Gastrocnemius medialis (tissue), 4 donors: ENCODE data around the gene MC3R. TPM values are rescaled to one million over a fixed set of nuclear protein-coding genes. Genes with fewer than 3 reads are reported as not detected.

Experiments used
- ATAC-seq, 2 donors: fragments of 150-250 bp; one replicate each; pipeline ENCODE4 v1.9.1; 2016
- DNase-seq, 2 donors: peaks; one replicate each; pipeline ENCODE4 v3.0.0-alpha.2; 2019
- H3K27ac ChIP-seq, 4 donors: fragments of 200-600 bp; sonication (generic); 1 replicate in 1 of 4; 2 replicates in 3 of 4; pipeline ENCODE4 v1.5.1; 2016 to 2018; ENCODE audit warnings: mild to moderate bottlenecking in 2 of 4, moderate library complexity in 1 of 4
- H3K27me3 ChIP-seq, 3 donors: fragments of 200-600 bp; sonication (generic) in 2 of 3; 1 replicate in 1 of 3; 2 replicates in 2 of 3; pipeline versions ENCODE4 v1.5.1 to v1.6.0; 2016 to 2019; ENCODE audit warnings: mild to moderate bottlenecking in 1 of 3, moderate library complexity in 1 of 3
- H3K36me3 ChIP-seq, 2 donors: fragments of 200-600 bp; sonication (generic) in 1 of 2; one replicate each; pipeline ENCODE4 v1.5.1; 2017 to 2018
- H3K4me1 ChIP-seq, 2 donors: fragments of 200-600 bp; sonication (generic) in 1 of 2; one replicate each; pipeline ENCODE4 v1.5.1; 2016 to 2017; ENCODE audit warnings: mild to moderate bottlenecking in 2 of 2
- H3K4me3 ChIP-seq, 4 donors: fragments of 200-600 bp; sonication (generic) in 3 of 4; 1 replicate in 1 of 4; 2 replicates in 3 of 4; pipeline ENCODE4 v1.5.1; 2016 to 2019; ENCODE audit warnings: mild to moderate bottlenecking in 2 of 4
- H3K9me3 ChIP-seq, 3 donors: fragments of 200-600 bp; sonication (generic) in 2 of 3; 1 replicate in 1 of 3; 2 replicates in 2 of 3; pipeline ENCODE4 v1.5.1; 2016 to 2019
- POLR2A ChIP-seq, 2 donors: fragments of 450-650 bp; IDR thresholded peaks; one replicate each; pipeline ENCODE4 v1.6.1; 2017; ENCODE audit warnings: antibody characterized with exemption in 2 of 2, mild to moderate bottlenecking in 2 of 2, moderate library complexity in 2 of 2
- in situ Hi-C, 4 donors: fragments of 200-750 bp; cut with MboI; loops; one replicate each; pipeline versions ENCODE4 v1.15.0 to v1.8.0; 2017; ENCODE audit warnings: low sequenced_read_pairs in 4 of 4
- intact Hi-C: fragments of 100-400 bp; cut with DNase I; formaldehyde crosslinking; loops from one replicate; pipeline ENCODE4 v1.15.1; 2023; ENCODE audit warnings: low total_unique reads
- total RNA-seq, 4 donors: library from RNA; depleted of rRNA; stranded (reverse); fragments of >200 nt; gene quantifications; one replicate each; pipeline versions ENCODE4 v1.1.0 to v1.2.3, GENCODE V29; 2016
- TF ChIP-seq, protein P1 (sequence below), 5 experiments: fragments of 450-650 bp in 3 of 5; fragments of 200-600 bp in 2 of 5; sonication (generic) in 2 of 5; IDR thresholded peaks in 4 of 5; conservative IDR thresholded peaks in 1 of 5; 1 replicate in 4 of 5; 2 replicates in 1 of 5; pipeline ENCODE4 v1.5.1; 2016 to 2019; ENCODE audit warnings: antibody characterized with exemption in 5 of 5, mild to moderate bottlenecking in 3 of 5, moderate library complexity in 3 of 5

Gene MC3R
- not detected for total RNA-seq

GRCh38 chr20:56247954-56248782 lies at the start of gene MC3R:
Gene MC3R, plus strand, starts transcription at chr20:56248732. Its CDS starts 112 bp downstream, at chr20:56248844.
- in situ Hi-C loops (no loop called here), intact Hi-C loops (no loop called here)
- Histone ChIP-seq H3K4me3 (no peak within 1 kb of the TSS), H3K36me3 (no peaks in the 10 kb centered on the region), H3K27me3 (peaks cover 0 to 4% (median 0%) of the 10 kb centered on the region in 3 donors), H3K9me3 (no peaks in the 10 kb centered on the region), H3K4me1 (no peaks in the 10 kb centered on the region), H3K27ac (no peak within 1 kb of the TSS)
- no peak for DNase-seq
- no peak for ATAC-seq
- TF ChIP-seq, protein P1, sequence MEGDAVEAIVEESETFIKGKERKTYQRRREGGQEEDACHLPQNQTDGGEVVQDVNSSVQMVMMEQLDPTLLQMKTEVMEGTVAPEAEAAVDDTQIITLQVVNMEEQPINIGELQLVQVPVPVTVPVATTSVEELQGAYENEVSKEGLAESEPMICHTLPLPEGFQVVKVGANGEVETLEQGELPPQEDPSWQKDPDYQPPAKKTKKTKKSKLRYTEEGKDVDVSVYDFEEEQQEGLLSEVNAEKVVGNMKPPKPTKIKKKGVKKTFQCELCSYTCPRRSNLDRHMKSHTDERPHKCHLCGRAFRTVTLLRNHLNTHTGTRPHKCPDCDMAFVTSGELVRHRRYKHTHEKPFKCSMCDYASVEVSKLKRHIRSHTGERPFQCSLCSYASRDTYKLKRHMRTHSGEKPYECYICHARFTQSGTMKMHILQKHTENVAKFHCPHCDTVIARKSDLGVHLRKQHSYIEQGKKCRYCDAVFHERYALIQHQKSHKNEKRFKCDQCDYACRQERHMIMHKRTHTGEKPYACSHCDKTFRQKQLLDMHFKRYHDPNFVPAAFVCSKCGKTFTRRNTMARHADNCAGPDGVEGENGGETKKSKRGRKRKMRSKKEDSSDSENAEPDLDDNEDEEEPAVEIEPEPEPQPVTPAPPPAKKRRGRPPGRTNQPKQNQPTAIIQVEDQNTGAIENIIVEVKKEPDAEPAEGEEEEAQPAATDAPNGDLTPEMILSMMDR (IDR thresholded peaks at IDR 0.05 in 4 of 5, conservative IDR thresholded peaks at IDR 0.05 in 1 of 5) = peak in 2 of 5 experiments; percentile 34
- no peak for TF ChIP-seq POLR2A (IDR thresholded peaks at IDR 0.05)

DNA sequence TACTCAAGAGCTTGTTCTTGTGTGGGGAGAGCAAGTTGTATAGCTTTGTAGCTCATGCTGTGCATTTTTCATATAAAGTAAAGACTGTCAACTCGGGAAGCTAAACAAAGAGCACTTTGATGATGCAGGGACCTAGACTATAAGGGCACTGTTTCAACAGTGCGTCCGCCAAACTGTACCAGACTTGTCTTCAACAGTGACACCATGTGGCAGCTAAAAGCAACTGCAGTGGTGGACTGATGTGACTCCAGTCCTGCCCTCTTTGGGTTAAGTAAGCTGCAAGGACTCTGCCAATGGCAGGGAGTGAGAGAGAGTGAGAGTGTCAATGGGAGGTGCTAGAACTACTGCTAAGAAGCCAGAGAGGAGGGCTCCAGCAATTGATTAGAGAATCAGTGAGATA lies 48.1 kb upstream of the MC3R start:
- no peaks in the 10 kb centered on the region for H3K36me3 ChIP-seq
- intact Hi-C loops = no loop called here

DNA sequence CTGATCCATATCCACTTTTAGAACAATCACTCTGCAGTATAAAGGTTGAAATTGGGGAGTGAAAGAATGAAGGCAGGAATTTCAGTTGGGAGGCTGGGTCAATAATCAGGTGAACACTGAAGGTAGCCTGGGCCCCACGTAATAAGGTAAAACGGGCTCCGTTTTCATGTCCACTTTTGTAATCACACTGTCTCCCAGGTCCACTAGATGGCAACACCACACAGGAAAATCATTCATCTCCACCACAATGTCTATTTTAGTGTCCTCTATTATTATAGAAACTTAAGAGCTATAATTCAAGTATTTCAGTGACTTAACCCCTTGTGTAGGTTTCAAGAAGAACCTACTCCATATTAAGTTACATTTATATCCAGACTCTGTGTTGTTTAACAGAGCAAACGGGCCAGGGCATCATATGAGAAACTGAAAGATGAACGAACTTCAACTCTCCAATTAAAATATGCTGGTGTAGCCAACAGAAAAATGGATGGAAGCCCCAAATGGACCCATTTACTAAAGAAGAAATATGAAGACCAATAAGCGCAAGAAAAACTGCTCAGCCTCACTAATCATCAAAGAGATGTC lies 45.9 kb upstream of the MC3R start:
- DNase-seq (no peak), ATAC-seq (no peak)
- in situ Hi-C loops = no loop called here
- Histone ChIP-seq H3K9me3 (no peaks in the 10 kb centered on the region), H3K4me3 (no peak overlapping the region), H3K27ac (no peak overlapping the region), H3K36me3 (no peaks in the 10 kb centered on the region), H3K27me3 (no peaks in the 10 kb centered on the region), H3K4me1 (no peaks in the 10 kb centered on the region)
- intact Hi-C loops = no loop called here
- TF ChIP-seq, protein P1 (IDR thresholded peaks at IDR 0.05 in 4 of 5, conservative IDR thresholded peaks at IDR 0.05 in 1 of 5) = no peak
- TF ChIP-seq POLR2A (IDR thresholded peaks at IDR 0.05) = no peak

More for the DNA sequence above, 48.1 kb upstream of the MC3R start:
- Histone ChIP-seq H3K4me1 (no peaks in the 10 kb centered on the region), H3K9me3 (no peaks in the 10 kb centered on the region), H3K27me3 (no peaks in the 10 kb centered on the region), H3K4me3 (no peak overlapping the region), H3K27ac (no peak overlapping the region)
- ATAC-seq = no peak
- TF ChIP-seq, protein P1 (IDR thresholded peaks at IDR 0.05 in 4 of 5, conservative IDR thresholded peaks at IDR 0.05 in 1 of 5) = no peak
- no peak for TF ChIP-seq POLR2A (IDR thresholded peaks at IDR 0.05)
- no peak for DNase-seq
- in situ Hi-C loops = no loop called here

DNA sequence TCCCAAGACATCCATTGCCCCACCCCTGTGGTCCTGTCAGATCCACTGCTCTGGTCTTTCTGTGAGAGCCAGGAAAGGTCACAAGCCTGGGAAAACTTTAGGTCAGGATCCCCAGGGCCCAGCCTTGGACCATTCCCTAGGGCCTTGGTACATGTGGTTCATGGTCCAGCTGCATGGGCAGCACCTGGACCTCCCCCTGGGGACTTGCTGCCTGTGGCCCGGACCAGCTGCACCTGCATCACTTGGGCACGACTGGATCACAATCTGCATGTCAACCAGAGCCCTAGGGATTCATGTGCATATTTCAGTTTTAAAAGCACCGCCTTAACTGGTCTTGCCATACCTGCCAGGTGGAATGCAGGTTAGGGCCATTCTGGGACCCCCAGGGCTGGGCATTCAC lies 44.3 kb upstream of the MC3R start:
- Histone ChIP-seq H3K9me3 (no peaks in the 10 kb centered on the region), H3K4me1 (no peaks in the 10 kb centered on the region), H3K4me3 (no peak overlapping the region), H3K27ac (no peak overlapping the region), H3K36me3 (no peaks in the 10 kb centered on the region), H3K27me3 (no peaks in the 10 kb centered on the region)
- ATAC-seq (no peak), DNase-seq (no peak)
- intact Hi-C loops = no loop called here
- in situ Hi-C loops = no loop called here
- no peak for TF ChIP-seq POLR2A (IDR thresholded peaks at IDR 0.05)
- TF ChIP-seq, protein P1 (IDR thresholded peaks at IDR 0.05 in 4 of 5, conservative IDR thresholded peaks at IDR 0.05 in 1 of 5) = no peak
